NCI-H526 (cell line): ENCODE measurements around the gene USP1.

Experiments used
- DNase-seq, 2 experiments: peaks; one replicate each; lab custom pipeline; 2025; lab: John Stamatoyannopoulos, UW

USP1 gene

GRCh38 chr1:62436466-62437272 lies at the start of gene USP1:
Gene USP1, plus strand, starts transcription at chr1:62437049. Its CDS starts 2,819 bp downstream, at chr1:62439868.
- DNase-seq, result peak; percentile 99

- DNase-seq, result no peak
These were observed 47.3 kb upstream of the USP1 start for GRCh38 chr1:62389531-62389930.

GRCh38 chr1:62390071-62390470 lies 46.8 kb upstream of the USP1 start:
- DNase-seq, result no peak

- peak in 1 of 2 experiments; percentile 35 for DNase-seq
These were observed 45.4 kb upstream of the USP1 start for GRCh38 chr1:62391369-62391971.

- DNase-seq, result no peak
These were observed 43.9 kb upstream of the USP1 start for GRCh38 chr1:62392951-62393350.

GRCh38 chr1:62394646-62395045 lies 42.2 kb upstream of the USP1 start:
- DNase-seq, result no peak

GRCh38 chr1:62395291-62395690 lies 41.6 kb upstream of the USP1 start:
- DNase-seq, result no peak

- no peak for DNase-seq
These were observed 40.0 kb upstream of the USP1 start for GRCh38 chr1:62396871-62397270.

- no peak for DNase-seq
These were observed 39.5 kb upstream of the USP1 start for GRCh38 chr1:62397301-62397700.

- DNase-seq, result no peak
These were observed 38.5 kb upstream of the USP1 start for GRCh38 chr1:62398377-62398776.

GRCh38 chr1:62401034-62401760 lies 35.7 kb upstream of the USP1 start:
- DNase-seq, result no peak

- DNase-seq, result no peak
These were observed 31.6 kb upstream of the USP1 start for GRCh38 chr1:62405247-62405646.

- no peak for DNase-seq
These were observed 30.3 kb upstream of the USP1 start for GRCh38 chr1:62406576-62406975.

- peak; percentile 28 to 71 for DNase-seq
These were observed 29.3 kb upstream of the USP1 start for GRCh38 chr1:62407398-62408009.

GRCh38 chr1:62415687-62416086 lies 21.2 kb upstream of the USP1 start:
- DNase-seq, result no peak

GRCh38 chr1:62417351-62417999 lies 19.4 kb upstream of the USP1 start:
- no peak for DNase-seq

- DNase-seq, result no peak
These were observed 16.6 kb upstream of the USP1 start for GRCh38 chr1:62420214-62420613.

- DNase-seq, result no peak
These were observed 13.1 kb upstream of the USP1 start for GRCh38 chr1:62423580-62424242.

GRCh38 chr1:62424411-62424810 lies 12.4 kb upstream of the USP1 start:
- DNase-seq, result no peak

GRCh38 chr1:62425041-62425440 lies 11.8 kb upstream of the USP1 start:
- no peak for DNase-seq

- DNase-seq, result no peak
These were observed 10.6 kb upstream of the USP1 start for GRCh38 chr1:62426237-62426636.
